Stomach (tissue), 4 donors: Measurements from ENCODE around the gene TRPM3.

Experiments
- POLR2A ChIP-seq, 4 donors: fragments of 450-650 bp; IDR thresholded peaks; one replicate each; pipeline ENCODE4 v1.6.1; 2016; ENCODE audit warnings: antibody characterized with exemption in 4 of 4, control low read depth in 2 of 4, mild to moderate bottlenecking in 1 of 4, moderate library complexity in 1 of 4
- POLR2AphosphoS5 ChIP-seq, 3 donors: sonication (generic); formaldehyde crosslinking; IDR thresholded peaks; one replicate each; pipeline ENCODE4 v1.6.1; 2016; ENCODE audit warnings: antibody characterized with exemption in 3 of 3
- TF ChIP-seq, protein P1 (sequence below), 7 experiments: fragments of 450-650 bp in 4 of 7; fragments of 200-600 bp in 3 of 7; sonication (generic) in 3 of 7; IDR thresholded peaks; one replicate each; pipeline ENCODE4 v1.5.1; 2016 to 2019; ENCODE audit warnings: antibody characterized with exemption in 7 of 7, control low read depth in 2 of 7, mild to moderate bottlenecking in 1 of 7

DNA sequence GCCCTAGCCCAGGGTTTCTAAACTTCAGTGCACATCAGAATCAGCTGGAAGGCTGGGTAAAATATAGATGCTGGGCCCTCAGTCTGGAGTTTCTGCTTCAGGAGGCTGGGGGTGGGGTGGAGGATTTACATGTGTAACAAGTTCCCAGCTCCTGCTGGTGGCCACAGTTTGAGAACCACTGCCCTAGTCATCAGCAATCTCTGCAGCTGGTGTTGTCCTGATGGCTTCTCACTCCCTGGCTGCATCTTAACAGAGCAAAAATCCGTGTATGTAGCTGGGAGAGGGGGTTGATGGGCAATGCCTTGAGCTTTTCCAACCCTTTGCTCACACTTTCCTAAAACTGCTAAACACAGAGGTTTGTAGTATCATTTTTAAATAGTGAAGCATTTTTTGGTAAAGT, 520.9 kb downstream of the TRPM3 start:
- TF ChIP-seq, protein P1, sequence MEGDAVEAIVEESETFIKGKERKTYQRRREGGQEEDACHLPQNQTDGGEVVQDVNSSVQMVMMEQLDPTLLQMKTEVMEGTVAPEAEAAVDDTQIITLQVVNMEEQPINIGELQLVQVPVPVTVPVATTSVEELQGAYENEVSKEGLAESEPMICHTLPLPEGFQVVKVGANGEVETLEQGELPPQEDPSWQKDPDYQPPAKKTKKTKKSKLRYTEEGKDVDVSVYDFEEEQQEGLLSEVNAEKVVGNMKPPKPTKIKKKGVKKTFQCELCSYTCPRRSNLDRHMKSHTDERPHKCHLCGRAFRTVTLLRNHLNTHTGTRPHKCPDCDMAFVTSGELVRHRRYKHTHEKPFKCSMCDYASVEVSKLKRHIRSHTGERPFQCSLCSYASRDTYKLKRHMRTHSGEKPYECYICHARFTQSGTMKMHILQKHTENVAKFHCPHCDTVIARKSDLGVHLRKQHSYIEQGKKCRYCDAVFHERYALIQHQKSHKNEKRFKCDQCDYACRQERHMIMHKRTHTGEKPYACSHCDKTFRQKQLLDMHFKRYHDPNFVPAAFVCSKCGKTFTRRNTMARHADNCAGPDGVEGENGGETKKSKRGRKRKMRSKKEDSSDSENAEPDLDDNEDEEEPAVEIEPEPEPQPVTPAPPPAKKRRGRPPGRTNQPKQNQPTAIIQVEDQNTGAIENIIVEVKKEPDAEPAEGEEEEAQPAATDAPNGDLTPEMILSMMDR (IDR thresholded peaks at IDR 0.05), result no peak
- TF ChIP-seq POLR2A (IDR thresholded peaks at IDR 0.05) (no peak), POLR2AphosphoS5 (IDR thresholded peaks at IDR 0.05) (no peak)
